GM19468 (cell line): ENCODE data around the gene SCAANT1.
A peak's percentile ranks its signal among the peaks of the same experiment; 100 is the strongest.

Source experiments
- ATAC-seq: cut with Tn5 transposase; IDR thresholded peaks from one replicate; pipeline ENCODE4 v1.9.1; 2021; ENCODE audit warnings: mild to moderate bottlenecking, moderate library complexity, moderate number of reproducible peaks; ENCODE audit not compliant: unreplicated experiment; ENCODE audit errors: extremely low read depth

Gene SCAANT1

GRCh38 chr3:63864965-63865327 lies 47.2 kb downstream of the SCAANT1 start:
- ATAC-seq = no peak

DNA sequence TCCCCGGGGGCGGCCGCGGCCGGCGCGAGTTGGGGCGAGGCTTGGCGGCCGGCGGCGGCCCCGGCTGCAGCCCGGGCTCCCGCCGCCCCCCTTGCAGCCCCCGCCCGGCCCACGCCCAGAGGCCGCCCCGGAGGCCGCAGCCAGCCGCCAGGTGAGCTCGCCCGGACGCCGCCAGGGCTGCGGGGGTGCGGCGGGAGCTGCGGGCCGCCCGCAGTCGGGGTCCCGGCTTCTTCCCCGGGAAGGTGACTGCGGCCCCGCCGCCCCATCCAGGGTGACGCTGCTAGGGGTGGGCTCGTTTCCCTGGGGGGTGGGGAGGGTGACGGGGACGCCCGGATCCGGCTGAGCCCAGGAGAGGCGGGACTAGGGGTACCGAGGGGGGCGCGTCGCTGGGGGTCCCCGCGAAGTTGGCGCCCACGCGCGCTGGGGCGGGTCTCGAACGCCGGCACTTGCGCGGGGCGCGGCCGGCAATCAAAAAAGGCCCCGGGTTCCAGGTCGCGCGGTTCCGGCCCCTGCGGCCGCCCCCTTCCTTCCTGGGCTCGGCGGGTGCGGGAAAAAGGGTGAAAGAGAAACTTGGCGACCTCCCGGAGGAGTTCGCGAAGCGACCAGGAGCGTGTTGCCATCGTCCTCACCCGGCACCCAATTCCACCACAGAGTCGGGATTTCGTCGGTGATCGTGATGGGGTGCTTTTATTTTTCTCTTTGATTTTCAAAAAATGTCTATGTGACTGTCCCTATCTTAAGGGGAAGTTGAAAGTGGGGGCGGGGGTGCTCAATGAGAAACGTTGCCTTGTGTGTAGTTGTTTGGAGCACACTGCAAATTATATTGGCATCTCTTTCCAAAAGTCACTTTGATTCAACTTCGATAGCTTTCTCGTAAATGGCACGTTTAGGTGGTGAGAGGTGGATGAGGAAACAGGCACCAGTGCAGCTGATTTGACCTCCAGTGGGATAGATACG lies 47.9 kb downstream of the SCAANT1 start:
- peak; percentile 17 for ATAC-seq

DNA sequence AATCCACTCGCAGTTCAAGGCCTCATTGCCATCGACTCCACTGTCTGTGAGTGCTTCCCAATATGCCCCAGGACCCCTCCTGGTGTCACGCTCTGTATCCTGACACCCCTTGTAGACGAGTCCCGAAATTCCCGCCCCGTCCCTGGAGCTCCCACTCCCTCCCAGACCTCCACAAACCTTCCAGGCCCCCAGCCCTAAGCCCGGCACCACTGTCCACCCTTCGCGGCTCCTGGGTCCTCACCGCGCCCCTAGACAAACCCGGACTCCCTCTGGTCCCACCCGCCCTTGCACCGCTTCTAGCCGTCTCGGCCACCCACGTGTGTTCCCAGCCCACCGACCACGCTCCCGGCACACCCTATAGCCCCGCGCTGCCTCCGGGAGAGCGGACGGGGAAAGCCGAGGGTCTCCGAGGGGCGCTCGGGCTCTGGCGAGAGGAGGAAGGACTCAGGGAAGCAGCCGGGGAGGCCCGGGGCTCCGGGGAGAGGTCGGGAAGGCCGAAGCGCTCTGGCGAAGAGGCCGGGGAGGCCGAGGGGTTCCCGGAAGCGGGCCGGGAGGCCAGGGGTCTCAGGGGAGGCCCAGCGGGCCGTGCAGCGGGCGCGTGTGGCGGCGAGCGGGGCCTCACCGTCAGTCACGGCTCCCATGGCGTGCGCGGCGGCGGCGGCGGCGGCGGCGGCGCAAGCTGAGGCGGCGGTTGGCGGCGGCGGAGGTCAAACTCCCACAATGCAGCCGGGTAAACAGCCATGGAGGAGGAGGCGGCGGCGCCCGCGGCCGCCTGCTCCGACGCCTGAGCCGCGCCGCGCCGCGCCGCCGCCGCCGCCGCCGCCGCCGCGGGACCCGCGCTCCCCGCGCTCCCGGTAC lies 48.8 kb downstream of the SCAANT1 start, which contains the start of the genes ATXN7 and THOC7:
ATXN7 (plus strand) TSS at position 718 of the 858 bp plus-strand sequence. CDS start 48,732 bp downstream, outside the sequence.
THOC7 (minus strand) TSS at position 656 of the 858 bp plus-strand sequence; CDS start at position 641, 15 bp downstream.
- peak; percentile 74 for ATAC-seq

DNA sequence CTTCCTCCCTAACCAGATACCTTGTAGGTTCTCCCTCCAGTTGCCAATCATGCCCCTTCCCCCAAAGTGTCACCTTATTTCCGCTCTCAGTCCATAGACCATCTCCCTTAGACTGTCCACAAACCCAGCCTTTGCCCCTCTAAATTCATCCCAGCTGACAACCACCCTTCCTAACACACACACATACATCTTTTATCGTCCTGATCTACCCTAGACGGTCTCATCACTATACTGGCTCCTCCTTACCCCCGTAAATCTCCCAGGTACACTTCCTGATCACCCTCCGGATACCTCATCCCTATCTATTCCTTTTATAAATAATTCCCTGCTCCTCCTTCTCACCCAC lies 49.4 kb downstream of the SCAANT1 start:
- no peak for ATAC-seq
